NT2/D1 (cell line): Measurements from ENCODE around the gene LSG1.

Experiments
- SUZ12 ChIP-seq: IDR thresholded peaks from 2 replicates; pipeline ENCODE4 v1.6.1; 2011; ENCODE audit not compliant: insufficient read length, insufficient read depth; ENCODE audit errors: extremely low read depth
- YY1 ChIP-seq: IDR thresholded peaks from 2 replicates; pipeline ENCODE4 v1.6.1; 2011; ENCODE audit not compliant: insufficient read length, insufficient read depth

DNA sequence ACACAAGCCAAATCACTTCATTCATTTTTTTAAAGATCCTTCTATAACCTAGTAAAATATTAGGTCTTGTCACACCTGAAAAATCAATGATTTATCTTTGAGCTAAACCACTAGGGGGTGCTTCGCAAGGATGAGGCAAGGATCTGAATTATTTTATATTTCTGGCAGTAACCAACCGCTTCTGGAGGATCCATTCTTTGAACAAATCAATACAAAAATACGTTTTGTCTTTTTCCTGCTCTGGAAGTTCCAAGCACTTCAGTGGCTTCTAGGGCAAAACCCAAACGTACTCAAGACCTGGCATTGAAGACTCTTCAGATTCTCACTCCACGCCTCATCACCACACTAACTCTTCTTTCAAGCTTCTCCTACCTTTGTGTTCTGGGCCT is 486 bp downstream of the LSG1 start:
- TF ChIP-seq YY1 (no peak), SUZ12 (no peak)
